Upper lobe of left lung (tissue), 6 donors: ENCODE measurements around the gene DOCK11. TPM values are rescaled to one million over a fixed set of nuclear protein-coding genes. Genes with fewer than 3 reads are reported as not detected.
A peak's percentile ranks its signal among the peaks of the same experiment; 100 is the strongest.

Source experiments
- ATAC-seq, 2 donors: fragments of 200-7000 bp; cut with Tn5 transposase; one replicate each; pipeline ENCODE4 v1.9.1; 2022; ENCODE audit warnings: mild to moderate bottlenecking in 2 of 2, moderate library complexity in 2 of 2; ENCODE audit not compliant: low FRiP score in 2 of 2
- DNase-seq, 2 donors: peaks; one replicate each; pipeline ENCODE4 v3.0.0-alpha.2; 2019 to 2020
- H3K27ac ChIP-seq, 4 donors: fragments of 200-600 bp; sonication (generic); one replicate each; pipeline ENCODE4 v1.5.1; 2016 to 2019
- H3K27me3 ChIP-seq, 4 donors: fragments of 200-600 bp; sonication (generic); one replicate each; pipeline ENCODE4 v1.5.1; 2017 to 2019
- H3K36me3 ChIP-seq, 4 donors: fragments of 200-600 bp; sonication (generic); one replicate each; pipeline ENCODE4 v1.5.1; 2016 to 2019
- H3K4me1 ChIP-seq, 4 donors: fragments of 200-600 bp; sonication (generic); one replicate each; pipeline ENCODE4 v1.5.1; 2018 to 2019
- H3K4me3 ChIP-seq, 4 donors: fragments of 200-600 bp; sonication (generic); one replicate each; pipeline ENCODE4 v1.5.1; 2017 to 2019; ENCODE audit warnings: mild to moderate bottlenecking in 2 of 4, moderate library complexity in 1 of 4
- H3K9me3 ChIP-seq, 4 donors: fragments of 200-600 bp; sonication (generic); one replicate each; pipeline ENCODE4 v1.5.1; 2018 to 2019
- EP300 ChIP-seq, 4 donors: sonication (generic); formaldehyde crosslinking; IDR thresholded peaks; one replicate each; pipeline ENCODE4 v1.5.1; 2017; ENCODE audit warnings: antibody characterized with exemption in 4 of 4, control low read depth in 2 of 4
- POLR2A ChIP-seq, 4 donors: fragments of 450-650 bp; IDR thresholded peaks; one replicate each; pipeline ENCODE4 v1.5.1; 2016 to 2017; ENCODE audit warnings: antibody characterized with exemption in 4 of 4, mild to moderate bottlenecking in 2 of 4
- POLR2AphosphoS5 ChIP-seq, 2 donors: sonication (generic); formaldehyde crosslinking; IDR thresholded peaks; one replicate each; pipeline ENCODE4 v1.5.1; 2017; ENCODE audit warnings: antibody characterized with exemption in 2 of 2
- WGBS, 2 donors: methylation state at CpG; one replicate each; pipeline ENCODE4 v1.1.5; 2017 to 2018; 5-methylcytosine and 5-hydroxymethylcytosine counted together
- total RNA-seq, 6 donors: library from RNA; depleted of rRNA in 4 of 6; stranded (reverse); fragments of >200 nt in 4 of 6; gene quantifications; one replicate each; pipeline versions ENCODE4 v1.1.0 to v1.2.1, GENCODE V29; 2016 to 2021
- TF ChIP-seq, protein P1 (sequence below), 6 experiments: fragments of 450-650 bp in 4 of 6; fragments of 200-600 bp in 2 of 6; sonication (generic) in 2 of 6; IDR thresholded peaks; one replicate each; pipeline ENCODE4 v1.5.1; 2016 to 2019; ENCODE audit warnings: antibody characterized with exemption in 6 of 6
- donor health status: DM: no; HTN: no; CAD: no; lungs with moderate emphysema.
- donor health status: DM: no; HTN: yes; CAD: no; lungs with severe emphysema.

Gene DOCK11
- total RNA-seq, 6 donors from 2014 or later, result 20.6 to 51.6 (median 42.1) TPM

DNA sequence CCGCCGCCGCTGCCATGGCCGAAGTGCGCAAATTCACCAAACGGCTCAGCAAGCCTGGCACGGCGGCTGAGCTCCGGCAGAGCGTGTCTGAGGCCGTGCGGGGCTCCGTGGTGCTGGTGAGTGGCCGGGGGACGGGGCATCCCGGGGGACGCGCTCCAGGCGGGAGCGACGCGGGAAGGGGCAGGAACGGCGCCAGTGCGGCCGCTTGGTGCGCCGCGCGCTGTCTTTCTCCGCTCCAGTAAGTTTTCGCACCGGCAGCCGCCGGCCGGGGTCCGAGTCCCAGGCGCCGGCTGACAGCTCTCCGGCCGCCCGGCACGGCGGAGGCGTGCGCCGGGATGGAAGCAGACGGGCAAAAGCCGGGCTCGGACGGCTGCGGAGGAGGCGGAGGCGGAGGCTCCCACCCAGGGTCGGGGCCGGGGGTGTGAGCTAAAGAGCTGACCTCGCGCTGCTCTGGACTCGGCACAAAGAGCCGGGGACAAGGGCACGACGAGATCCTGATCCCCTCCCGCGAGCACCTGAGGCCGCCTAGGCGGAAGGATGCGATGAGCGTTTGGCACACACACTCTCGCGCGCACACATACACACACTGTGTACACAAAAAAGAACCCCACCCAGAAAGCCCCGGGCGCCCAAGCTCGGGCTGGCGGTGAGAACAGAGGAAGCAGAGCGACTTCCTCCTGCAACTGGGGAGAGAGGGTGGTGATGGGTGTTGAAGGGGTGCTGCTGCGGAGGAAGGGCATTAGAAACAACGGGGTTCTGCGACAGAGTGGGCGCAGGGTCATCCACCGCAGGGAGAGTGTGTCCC is 545 bp downstream of the DOCK11 start:
- peaks cover 0 to 7% (median 1%) of the 10 kb centered on the region in 4 donors for H3K4me1 ChIP-seq
- no peaks in the 10 kb centered on the region for H3K36me3 ChIP-seq
- ATAC-seq (peak; percentile 72), DNase-seq (peak; percentile 64 to 87)
- no peaks in the 10 kb centered on the region for H3K27me3 ChIP-seq
- WGBS, 2 donors, result 0 to 41% methylated on average over 11 to 57 of the region's 81 CpGs
- H3K9me3 ChIP-seq, result no peaks in the 10 kb centered on the region
- peak overlapping the region; percentile 81 to 94 (median 85) for H3K27ac ChIP-seq
- TF ChIP-seq POLR2AphosphoS5 (IDR thresholded peaks at IDR 0.05) (peak; percentile 15 to 52), POLR2A (IDR thresholded peaks at IDR 0.05) (peak in 2 of 4 donors; percentile 25 to 67), EP300 (IDR thresholded peaks at IDR 0.05) (no peak)
- TF ChIP-seq, protein P1, sequence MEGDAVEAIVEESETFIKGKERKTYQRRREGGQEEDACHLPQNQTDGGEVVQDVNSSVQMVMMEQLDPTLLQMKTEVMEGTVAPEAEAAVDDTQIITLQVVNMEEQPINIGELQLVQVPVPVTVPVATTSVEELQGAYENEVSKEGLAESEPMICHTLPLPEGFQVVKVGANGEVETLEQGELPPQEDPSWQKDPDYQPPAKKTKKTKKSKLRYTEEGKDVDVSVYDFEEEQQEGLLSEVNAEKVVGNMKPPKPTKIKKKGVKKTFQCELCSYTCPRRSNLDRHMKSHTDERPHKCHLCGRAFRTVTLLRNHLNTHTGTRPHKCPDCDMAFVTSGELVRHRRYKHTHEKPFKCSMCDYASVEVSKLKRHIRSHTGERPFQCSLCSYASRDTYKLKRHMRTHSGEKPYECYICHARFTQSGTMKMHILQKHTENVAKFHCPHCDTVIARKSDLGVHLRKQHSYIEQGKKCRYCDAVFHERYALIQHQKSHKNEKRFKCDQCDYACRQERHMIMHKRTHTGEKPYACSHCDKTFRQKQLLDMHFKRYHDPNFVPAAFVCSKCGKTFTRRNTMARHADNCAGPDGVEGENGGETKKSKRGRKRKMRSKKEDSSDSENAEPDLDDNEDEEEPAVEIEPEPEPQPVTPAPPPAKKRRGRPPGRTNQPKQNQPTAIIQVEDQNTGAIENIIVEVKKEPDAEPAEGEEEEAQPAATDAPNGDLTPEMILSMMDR (IDR thresholded peaks at IDR 0.05), result no peak
- peak overlapping the region; percentile 19 to 73 (median 60) for H3K4me3 ChIP-seq

DNA sequence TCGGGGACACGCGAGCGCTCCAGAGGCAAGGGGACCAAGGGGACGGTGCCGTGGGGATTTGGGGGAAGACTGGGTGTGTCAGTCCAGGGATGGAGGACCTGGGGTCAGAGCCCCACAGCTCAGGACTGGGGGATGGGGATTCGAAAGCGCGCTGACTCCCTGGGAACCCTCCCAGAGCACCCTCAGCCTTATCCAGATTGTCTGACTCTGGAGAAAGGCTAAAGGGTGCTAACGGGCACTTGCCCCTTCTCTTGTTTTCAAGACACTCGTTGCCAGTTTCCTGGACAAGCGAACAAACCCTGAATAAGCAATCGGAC is 1.1 kb downstream of the DOCK11 start:
- Histone ChIP-seq H3K27me3 (no peaks in the 10 kb centered on the region), H3K4me3 (peak overlapping the region in 3 of 4 donors; percentile 53 to 73 (median 68)), H3K4me1 (peaks cover 0 to 7% (median 1%) of the 10 kb centered on the region in 4 donors), H3K9me3 (no peaks in the 10 kb centered on the region), H3K36me3 (no peaks in the 10 kb centered on the region), H3K27ac (peak overlapping the region; percentile 81 to 94 (median 85))
- TF ChIP-seq POLR2AphosphoS5 (IDR thresholded peaks at IDR 0.05), result peak in 1 of 2 donors; percentile 2
- no peak for TF ChIP-seq POLR2A (IDR thresholded peaks at IDR 0.05)
- WGBS, 2 donors, result 0 to 50% methylated on average over 4 to 13 of the region's 13 CpGs
- no peak for DNase-seq
- ATAC-seq, result peak in 1 of 2 donors; percentile 7

DNA sequence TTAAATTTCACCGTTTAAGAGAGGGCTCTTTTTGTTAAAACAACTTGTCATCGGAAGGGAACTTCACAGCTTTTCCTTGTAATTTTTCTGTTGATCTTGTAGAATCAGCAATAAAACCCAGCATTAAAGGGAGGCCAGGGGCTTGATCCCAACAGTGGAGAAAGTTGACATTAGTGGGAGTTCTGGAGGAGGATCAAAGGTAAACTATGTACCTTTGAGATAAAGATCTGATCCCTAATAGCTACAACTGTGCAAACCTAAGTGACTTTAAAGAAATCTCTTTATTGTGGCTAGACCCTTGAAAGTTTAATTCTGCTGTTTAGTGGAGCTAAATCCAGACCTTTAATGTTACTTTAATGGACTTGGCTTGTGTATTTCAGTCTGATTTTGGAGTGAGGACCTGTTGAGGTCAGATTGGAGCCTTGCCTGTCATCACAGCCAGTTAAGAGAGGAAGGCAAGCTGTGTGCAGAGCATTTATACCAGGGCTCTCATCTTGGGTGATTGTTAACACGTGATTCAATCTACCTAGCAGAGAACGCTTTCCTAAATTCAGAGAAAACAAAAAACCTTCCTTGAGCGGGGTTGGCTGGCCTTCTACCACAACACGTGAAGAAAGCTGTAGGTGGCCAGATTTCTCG is 1.7 kb downstream of the DOCK11 start:
- TF ChIP-seq POLR2AphosphoS5 (IDR thresholded peaks at IDR 0.05), result no peak
- Histone ChIP-seq H3K4me3 (peak overlapping the region in 3 of 4 donors; percentile 53 to 73 (median 68)), H3K27ac (peak overlapping the region in 3 of 4 donors; percentile 83 to 94 (median 87)), H3K27me3 (no peaks in the 10 kb centered on the region), H3K36me3 (no peaks in the 10 kb centered on the region), H3K9me3 (no peaks in the 10 kb centered on the region), H3K4me1 (peaks cover 0 to 7% (median 1%) of the 10 kb centered on the region in 4 donors)
- ATAC-seq (no peak), DNase-seq (no peak)
- WGBS, 2 donors, result 20 to 36% methylated on average over 5 to 7 of the region's 7 CpGs

DNA sequence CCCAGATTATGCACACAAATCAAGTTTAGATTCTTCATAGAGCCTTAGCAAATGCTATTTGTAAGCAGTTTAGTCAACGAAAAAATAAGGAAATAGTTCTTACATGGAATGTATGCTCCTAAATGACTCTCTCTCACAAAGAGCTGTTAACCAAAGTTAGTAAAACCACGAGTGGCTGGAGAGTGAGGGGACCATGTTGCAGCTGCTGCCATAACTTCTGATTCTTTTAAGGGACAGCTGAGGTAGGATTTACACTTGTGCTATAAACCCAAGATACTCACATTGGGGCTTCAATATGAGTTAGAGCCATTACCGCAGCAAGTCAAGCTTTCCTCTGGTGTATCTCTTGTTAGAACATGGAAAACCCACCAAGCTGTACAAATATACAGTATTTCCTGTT is 2.7 kb downstream of the DOCK11 start:
- DNase-seq, result no peak
- TF ChIP-seq EP300 (IDR thresholded peaks at IDR 0.05) (no peak), POLR2AphosphoS5 (IDR thresholded peaks at IDR 0.05) (no peak), POLR2A (IDR thresholded peaks at IDR 0.05) (no peak)
- TF ChIP-seq, protein P1 (IDR thresholded peaks at IDR 0.05), result no peak
- no peaks in the 10 kb centered on the region for H3K9me3 ChIP-seq
- WGBS, 2 donors, result 54 to 55% methylated on average over 3 of the region's 3 CpGs
- no peak overlapping the region for H3K27ac ChIP-seq
- no peaks in the 10 kb centered on the region for H3K36me3 ChIP-seq
- peaks cover 0 to 7% (median 1%) of the 10 kb centered on the region in 4 donors for H3K4me1 ChIP-seq
- no peaks in the 10 kb centered on the region for H3K27me3 ChIP-seq
- ATAC-seq, result no peak
- no peak overlapping the region for H3K4me3 ChIP-seq

DNA sequence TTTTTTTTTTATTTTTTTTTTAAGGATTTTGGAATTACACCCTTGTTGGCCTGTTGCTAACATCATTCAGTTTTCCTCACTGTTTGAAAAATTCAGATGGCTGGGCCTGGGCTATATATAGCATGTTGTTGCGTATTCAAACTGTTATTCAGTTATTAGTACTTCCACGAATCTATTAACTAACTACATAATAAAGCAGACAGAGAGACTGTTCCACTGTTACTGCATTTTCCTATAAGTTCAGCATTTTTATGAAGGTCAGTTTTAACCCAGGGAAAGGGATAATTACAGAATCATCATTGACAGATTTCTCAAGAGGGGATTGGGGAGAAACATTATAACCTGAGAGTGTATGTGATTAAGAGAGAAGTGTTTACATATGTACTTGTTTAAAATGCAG is 3.1 kb downstream of the DOCK11 start:
- Histone ChIP-seq H3K4me1 (peaks cover 0 to 7% (median 3%) of the 10 kb centered on the region in 4 donors), H3K9me3 (no peaks in the 10 kb centered on the region), H3K27ac (no peak overlapping the region), H3K27me3 (no peaks in the 10 kb centered on the region), H3K4me3 (no peak overlapping the region), H3K36me3 (no peaks in the 10 kb centered on the region)
- 53 to 59% methylated on average over 2 of the region's 2 CpGs for WGBS, 2 donors
- ATAC-seq (no peak), DNase-seq (no peak)
- TF ChIP-seq POLR2AphosphoS5 (IDR thresholded peaks at IDR 0.05) (no peak), POLR2A (IDR thresholded peaks at IDR 0.05) (no peak), EP300 (IDR thresholded peaks at IDR 0.05) (no peak)
- TF ChIP-seq, protein P1 (IDR thresholded peaks at IDR 0.05), result no peak
